Gastrocnemius medialis (tissue), 4 donors: ENCODE measurements around the gene LAMC3. TPM values are rescaled to one million over a fixed set of nuclear protein-coding genes. Genes with fewer than 3 reads are reported as not detected.

Source experiments
- ATAC-seq, 2 donors: fragments of 150-250 bp; one replicate each; pipeline ENCODE4 v1.9.1; 2016
- DNase-seq, 2 donors: peaks; one replicate each; pipeline ENCODE4 v3.0.0-alpha.2; 2019
- H3K27ac ChIP-seq, 4 donors: fragments of 200-600 bp; sonication (generic); 1 replicate in 1 of 4; 2 replicates in 3 of 4; pipeline ENCODE4 v1.5.1; 2016 to 2018; ENCODE audit warnings: mild to moderate bottlenecking in 2 of 4, moderate library complexity in 1 of 4
- H3K27me3 ChIP-seq, 3 donors: fragments of 200-600 bp; sonication (generic) in 2 of 3; 1 replicate in 1 of 3; 2 replicates in 2 of 3; pipeline versions ENCODE4 v1.5.1 to v1.6.0; 2016 to 2019; ENCODE audit warnings: mild to moderate bottlenecking in 1 of 3, moderate library complexity in 1 of 3
- H3K36me3 ChIP-seq, 2 donors: fragments of 200-600 bp; sonication (generic) in 1 of 2; one replicate each; pipeline ENCODE4 v1.5.1; 2017 to 2018
- H3K4me1 ChIP-seq, 2 donors: fragments of 200-600 bp; sonication (generic) in 1 of 2; one replicate each; pipeline ENCODE4 v1.5.1; 2016 to 2017; ENCODE audit warnings: mild to moderate bottlenecking in 2 of 2
- H3K4me3 ChIP-seq, 4 donors: fragments of 200-600 bp; sonication (generic) in 3 of 4; 1 replicate in 1 of 4; 2 replicates in 3 of 4; pipeline ENCODE4 v1.5.1; 2016 to 2019; ENCODE audit warnings: mild to moderate bottlenecking in 2 of 4
- H3K9me3 ChIP-seq, 3 donors: fragments of 200-600 bp; sonication (generic) in 2 of 3; 1 replicate in 1 of 3; 2 replicates in 2 of 3; pipeline ENCODE4 v1.5.1; 2016 to 2019
- CTCF ChIP-seq, 5 experiments: fragments of 450-650 bp in 3 of 5; fragments of 200-600 bp in 2 of 5; sonication (generic) in 2 of 5; IDR thresholded peaks in 4 of 5; conservative IDR thresholded peaks in 1 of 5; 1 replicate in 4 of 5; 2 replicates in 1 of 5; pipeline ENCODE4 v1.5.1; 2016 to 2019; ENCODE audit warnings: antibody characterized with exemption in 5 of 5, mild to moderate bottlenecking in 3 of 5, moderate library complexity in 3 of 5
- POLR2A ChIP-seq, 2 donors: fragments of 450-650 bp; IDR thresholded peaks; one replicate each; pipeline ENCODE4 v1.6.1; 2017; ENCODE audit warnings: antibody characterized with exemption in 2 of 2, mild to moderate bottlenecking in 2 of 2, moderate library complexity in 2 of 2
- in situ Hi-C, 4 donors: fragments of 200-750 bp; cut with MboI; loops; one replicate each; pipeline versions ENCODE4 v1.15.0 to v1.8.0; 2017; ENCODE audit warnings: low sequenced_read_pairs in 4 of 4
- intact Hi-C: fragments of 100-400 bp; cut with DNase I; formaldehyde crosslinking; loops from one replicate; pipeline ENCODE4 v1.15.1; 2023; ENCODE audit warnings: low total_unique reads
- total RNA-seq, 4 donors: library from RNA; depleted of rRNA; stranded (reverse); fragments of >200 nt; gene quantifications; one replicate each; pipeline versions ENCODE4 v1.1.0 to v1.2.3, GENCODE V29; 2016

LAMC3 gene
- total RNA-seq, 4 donors from 2014 or later, result 0.07 to 1.5 (median 0.72) TPM

- Histone ChIP-seq H3K27me3 (peaks cover 0 to 8% (median 2%) of the 10 kb centered on the region in 3 donors), H3K9me3 (no peaks in the 10 kb centered on the region), H3K27ac (no peak overlapping the region), H3K4me1 (no peaks in the 10 kb centered on the region), H3K36me3 (no peaks in the 10 kb centered on the region), H3K4me3 (no peak overlapping the region)
- TF ChIP-seq POLR2A (IDR thresholded peaks at IDR 0.05), result no peak
- no peak for TF ChIP-seq CTCF (IDR thresholded peaks at IDR 0.05 in 4 of 5, conservative IDR thresholded peaks at IDR 0.05 in 1 of 5)
- in situ Hi-C loops, result no loop called here
- intact Hi-C loops, result no loop called here
- DNase-seq, result no peak
- no peak for ATAC-seq
These were observed 8.1 kb downstream of the LAMC3 start for GRCh38 chr9:131017067-131017466.

GRCh38 chr9:131018621-131019020 lies 9.6 kb downstream of the LAMC3 start:
- no peaks in the 10 kb centered on the region for H3K4me1 ChIP-seq
- no peaks in the 10 kb centered on the region for H3K9me3 ChIP-seq
- ATAC-seq (no peak), DNase-seq (no peak)
- peaks cover 0 to 6% (median 0%) of the 10 kb centered on the region in 3 donors for H3K27me3 ChIP-seq
- no peaks in the 10 kb centered on the region for H3K36me3 ChIP-seq
- no peak overlapping the region for H3K27ac ChIP-seq
- H3K4me3 ChIP-seq, result no peak overlapping the region
- in situ Hi-C loops (no loop called here), intact Hi-C loops (no loop called here)
- TF ChIP-seq POLR2A (IDR thresholded peaks at IDR 0.05) (no peak), CTCF (IDR thresholded peaks at IDR 0.05 in 4 of 5, conservative IDR thresholded peaks at IDR 0.05 in 1 of 5) (no peak)

GRCh38 chr9:131019388-131020239 lies 10.6 kb downstream of the LAMC3 start:
- Histone ChIP-seq H3K4me3 (no peak overlapping the region), H3K4me1 (no peaks in the 10 kb centered on the region), H3K9me3 (no peaks in the 10 kb centered on the region), H3K36me3 (no peaks in the 10 kb centered on the region), H3K27ac (peak overlapping the region in 1 of 4 donors; percentile 63), H3K27me3 (peaks cover 0 to 6% (median under 1%) of the 10 kb centered on the region in 3 donors)
- no peak for TF ChIP-seq CTCF (IDR thresholded peaks at IDR 0.05 in 4 of 5, conservative IDR thresholded peaks at IDR 0.05 in 1 of 5)
- no peak for TF ChIP-seq POLR2A (IDR thresholded peaks at IDR 0.05)
- in situ Hi-C loops (no loop called here), intact Hi-C loops (no loop called here)
- DNase-seq, result no peak
- peak in 1 of 2 donors; percentile 71 for ATAC-seq

GRCh38 chr9:131020388-131020787 lies 11.4 kb downstream of the LAMC3 start:
- ATAC-seq (no peak), DNase-seq (no peak)
- H3K9me3 ChIP-seq, result no peaks in the 10 kb centered on the region
- peak overlapping the region in 1 of 4 donors; percentile 63 for H3K27ac ChIP-seq
- TF ChIP-seq CTCF (IDR thresholded peaks at IDR 0.05 in 4 of 5, conservative IDR thresholded peaks at IDR 0.05 in 1 of 5) (no peak), POLR2A (IDR thresholded peaks at IDR 0.05) (no peak)
- H3K36me3 ChIP-seq, result no peaks in the 10 kb centered on the region
- intact Hi-C loops (no loop called here), in situ Hi-C loops (no loop called here)
- H3K27me3 ChIP-seq, result peaks cover 0 to 5% (median 3%) of the 10 kb centered on the region in 3 donors
- no peak overlapping the region for H3K4me3 ChIP-seq
- no peaks in the 10 kb centered on the region for H3K4me1 ChIP-seq
